ENCODE results near the gene HS3ST2.

Gene HS3ST2

GRCh38 chr16:22933173-22933572 is 119.2 kb downstream of the HS3ST2 start:
- no peak for DNase-seq (ENCODE audit: low read depth)

GRCh38 chr16:22934786-22935185 is 120.8 kb downstream of the HS3ST2 start:
- DNase-seq (ENCODE audit: low read depth): no peak

- no peak for DNase-seq (ENCODE audit: low read depth)
Observed at GRCh38 chr16:22937169-22937568, 123.2 kb downstream of the HS3ST2 start.

- no peak for DNase-seq (ENCODE audit: low read depth)
Observed at GRCh38 chr16:22938647-22939046, 124.7 kb downstream of the HS3ST2 start.

GRCh38 chr16:22939744-22940363 is 125.9 kb downstream of the HS3ST2 start:
- peak; percentile 4 for DNase-seq (ENCODE audit: low read depth)

- DNase-seq (ENCODE audit: low read depth): no peak
Observed at GRCh38 chr16:22941970-22942501, 128.1 kb downstream of the HS3ST2 start.

GRCh38 chr16:22942811-22943210 is 128.8 kb downstream of the HS3ST2 start:
- DNase-seq (ENCODE audit: low read depth): no peak

GRCh38 chr16:22945361-22945760 is 131.4 kb downstream of the HS3ST2 start:
- DNase-seq (ENCODE audit: low read depth): no peak

GRCh38 chr16:22946433-22946832 is 132.5 kb downstream of the HS3ST2 start:
- no peak for DNase-seq (ENCODE audit: low read depth)

- no peak for DNase-seq (ENCODE audit: low read depth)
Observed at GRCh38 chr16:22948058-22948602, 134.2 kb downstream of the HS3ST2 start.

- peak; percentile 60 for DNase-seq (ENCODE audit: low read depth)
Observed at GRCh38 chr16:22948603-22949368, 134.8 kb downstream of the HS3ST2 start.

GRCh38 chr16:22955461-22956070 is 141.6 kb downstream of the HS3ST2 start:
- DNase-seq (ENCODE audit: low read depth): no peak

- DNase-seq (ENCODE audit: low read depth): no peak
Observed at GRCh38 chr16:22961206-22961605, 147.2 kb downstream of the HS3ST2 start.

GRCh38 chr16:22962905-22963304 is 148.9 kb downstream of the HS3ST2 start:
- DNase-seq (ENCODE audit: low read depth): no peak
